Measurements from ENCODE around the gene SPDYE16. TPM values are rescaled to one million over a fixed set of nuclear protein-coding genes. Genes with fewer than 3 reads are reported as not detected.
A peak's percentile ranks its signal among the peaks of the same experiment; 100 is the strongest.
"Not testable (repeated sequence)": the region's sequence is repeated elsewhere in the genome, so short reads cannot be mapped to it uniquely, and the experiment has no call there.

The SPDYE16 gene
- total RNA-seq, 2 experiments from 2014 or later = 0.30 to 0.58 TPM

- H3K27ac Mint-ChIP-seq, H3K9me3 Mint-ChIP-seq, H3K27me3 Mint-ChIP-seq, CTCF ChIA-PET, POLR2A ChIA-PET, DNase-seq, H3K4me3 Mint-ChIP-seq, H3K4me1 Mint-ChIP-seq: not testable (repeated sequence)
- H3K36me3 Mint-ChIP-seq (ENCODE audit: low read depth) = peaks cover 31% of the 10 kb centered on the region
Observed at GRCh38 chr7:76568742-76569141, 25.6 kb upstream of the SPDYE16 start.

- CTCF ChIA-PET = not testable (repeated sequence)
- peaks cover 30% of the 10 kb centered on the region for H3K36me3 Mint-ChIP-seq (ENCODE audit: low read depth)
Observed at GRCh38 chr7:76567753-76568152, 24.7 kb upstream of the SPDYE16 start.

GRCh38 chr7:76567311-76567710, 24.2 kb upstream of the SPDYE16 start:
- H3K27ac Mint-ChIP-seq, DNase-seq, H3K27me3 Mint-ChIP-seq, POLR2A ChIA-PET, H3K4me1 Mint-ChIP-seq, CTCF ChIA-PET, H3K4me3 Mint-ChIP-seq, H3K9me3 Mint-ChIP-seq: not testable (repeated sequence)
- H3K36me3 Mint-ChIP-seq (ENCODE audit: low read depth) = peaks cover 28% of the 10 kb centered on the region

More at GRCh38 chr7:76567753-76568152, 24.7 kb upstream of the SPDYE16 start:
- POLR2A ChIA-PET, H3K27ac Mint-ChIP-seq, H3K27me3 Mint-ChIP-seq, H3K4me3 Mint-ChIP-seq, H3K9me3 Mint-ChIP-seq, H3K4me1 Mint-ChIP-seq, DNase-seq: not testable (repeated sequence)

GRCh38 chr7:76565001-76565400, 21.9 kb upstream of the SPDYE16 start:
- H3K27me3 Mint-ChIP-seq, H3K27ac Mint-ChIP-seq, DNase-seq, H3K4me3 Mint-ChIP-seq, H3K4me1 Mint-ChIP-seq, CTCF ChIA-PET, H3K9me3 Mint-ChIP-seq, POLR2A ChIA-PET: not testable (repeated sequence)
- peaks cover 29% of the 10 kb centered on the region for H3K36me3 Mint-ChIP-seq (ENCODE audit: low read depth)

- H3K4me1 Mint-ChIP-seq = peaks cover 14% of the 10 kb centered on the region
- H3K4me3 Mint-ChIP-seq, H3K27me3 Mint-ChIP-seq, CTCF ChIA-PET, H3K27ac Mint-ChIP-seq, DNase-seq, H3K9me3 Mint-ChIP-seq, POLR2A ChIA-PET: not testable (repeated sequence)
- peaks cover 35% of the 10 kb centered on the region for H3K36me3 Mint-ChIP-seq (ENCODE audit: low read depth)
Observed at GRCh38 chr7:76561342-76561741, 18.2 kb upstream of the SPDYE16 start.

- H3K9me3 Mint-ChIP-seq, DNase-seq, H3K27me3 Mint-ChIP-seq, H3K4me3 Mint-ChIP-seq, POLR2A ChIA-PET, H3K27ac Mint-ChIP-seq, CTCF ChIA-PET: not testable (repeated sequence)
- Mint-ChIP-seq H3K36me3 (ENCODE audit: low read depth) (peaks cover 30% of the 10 kb centered on the region), H3K4me1 (peaks cover 12% of the 10 kb centered on the region)
Observed at GRCh38 chr7:76560157-76560556, 17.1 kb upstream of the SPDYE16 start.

- H3K27me3 Mint-ChIP-seq, H3K27ac Mint-ChIP-seq, POLR2A ChIA-PET, H3K9me3 Mint-ChIP-seq, H3K4me3 Mint-ChIP-seq, CTCF ChIA-PET, DNase-seq: not testable (repeated sequence)
- Mint-ChIP-seq H3K4me1 (peaks cover 15% of the 10 kb centered on the region), H3K36me3 (ENCODE audit: low read depth) (peaks cover 32% of the 10 kb centered on the region)
Observed at GRCh38 chr7:76559685-76560084, 16.6 kb upstream of the SPDYE16 start.

- DNase-seq, H3K4me3 Mint-ChIP-seq, H3K9me3 Mint-ChIP-seq, CTCF ChIA-PET, H3K27ac Mint-ChIP-seq, H3K27me3 Mint-ChIP-seq, POLR2A ChIA-PET: not testable (repeated sequence)
- Mint-ChIP-seq H3K4me1 (peaks cover 26% of the 10 kb centered on the region), H3K36me3 (ENCODE audit: low read depth) (peaks cover 17% of the 10 kb centered on the region)
Observed at GRCh38 chr7:76551992-76552391, 8.9 kb upstream of the SPDYE16 start.

GRCh38 chr7:76549855-76550248, 6.8 kb upstream of the SPDYE16 start:
- POLR2A ChIA-PET, H3K9me3 Mint-ChIP-seq, H3K27me3 Mint-ChIP-seq, CTCF ChIA-PET, DNase-seq: not testable (repeated sequence)
- peak overlapping the region; percentile 90 for H3K27ac Mint-ChIP-seq
- peaks cover 12% of the 10 kb centered on the region for H3K36me3 Mint-ChIP-seq (ENCODE audit: low read depth)
- peaks cover 25% of the 10 kb centered on the region for H3K4me1 Mint-ChIP-seq
- peak overlapping the region; percentile 90 for H3K4me3 Mint-ChIP-seq

- H3K36me3 Mint-ChIP-seq (ENCODE audit: low read depth); POLR2A ChIA-PET; CTCF ChIA-PET; H3K27me3 Mint-ChIP-seq; H3K9me3 Mint-ChIP-seq: not testable (repeated sequence)
- H3K4me1 Mint-ChIP-seq = peaks cover 23% of the 10 kb centered on the region
- H3K27ac Mint-ChIP-seq = peak overlapping the region; percentile 90
- H3K4me3 Mint-ChIP-seq = peak overlapping the region; percentile 90
- peak; percentile 90 for DNase-seq
Observed at GRCh38 chr7:76549025-76549854, 6.1 kb upstream of the SPDYE16 start.

GRCh38 chr7:76531643-76532042, 11.5 kb downstream of the SPDYE16 start:
- H3K9me3 Mint-ChIP-seq, POLR2A ChIA-PET: not testable (repeated sequence)

GRCh38 chr7:76526183-76526582, 16.9 kb downstream of the SPDYE16 start:
- POLR2A ChIA-PET; H3K9me3 Mint-ChIP-seq; H3K4me1 Mint-ChIP-seq; H3K4me3 Mint-ChIP-seq; DNase-seq; H3K27me3 Mint-ChIP-seq; H3K27ac Mint-ChIP-seq; H3K36me3 Mint-ChIP-seq (ENCODE audit: low read depth); CTCF ChIA-PET: not testable (repeated sequence)

More at GRCh38 chr7:76531643-76532042, 11.5 kb downstream of the SPDYE16 start:
- H3K4me3 Mint-ChIP-seq; H3K27me3 Mint-ChIP-seq; DNase-seq; H3K27ac Mint-ChIP-seq; CTCF ChIA-PET; H3K4me1 Mint-ChIP-seq; H3K36me3 Mint-ChIP-seq (ENCODE audit: low read depth): not testable (repeated sequence)

- H3K27me3 Mint-ChIP-seq; DNase-seq; POLR2A ChIA-PET; H3K27ac Mint-ChIP-seq; H3K4me3 Mint-ChIP-seq; H3K36me3 Mint-ChIP-seq (ENCODE audit: low read depth); H3K4me1 Mint-ChIP-seq; H3K9me3 Mint-ChIP-seq; CTCF ChIA-PET: not testable (repeated sequence)
Observed at GRCh38 chr7:76516932-76517331, 26.2 kb downstream of the SPDYE16 start.

GRCh38 chr7:76515999-76516443, 27.1 kb downstream of the SPDYE16 start:
- no peaks in the 10 kb centered on the region for H3K27me3 Mint-ChIP-seq
- no peaks in the 10 kb centered on the region for H3K9me3 Mint-ChIP-seq
- POLR2A ChIA-PET = no interaction called here
- CTCF ChIA-PET = no interaction called here
- no peak overlapping the region for H3K27ac Mint-ChIP-seq
- H3K4me1 Mint-ChIP-seq = no peaks in the 10 kb centered on the region
- peak; percentile 39 for DNase-seq
- H3K36me3 Mint-ChIP-seq (ENCODE audit: low read depth) = no peaks in the 10 kb centered on the region
- H3K4me3 Mint-ChIP-seq = no peak overlapping the region

All from activated CD4-positive, alpha-beta T cell treated with anti-CD3 and anti-CD28 coated beads, Interleukin-2, amount 10 ng/mL, durations not matched to agents 7 days and 5 days (primary cell).